Measurements from ENCODE around the gene PLD5. TPM values are rescaled to one million over a fixed set of nuclear protein-coding genes. Genes with fewer than 3 reads are reported as not detected.
"Not testable (repeated sequence)": the region's sequence is repeated elsewhere in the genome, so short reads cannot be mapped to it uniquely, and the experiment has no call there.

PLD5 gene
- total RNA-seq, 1 experiment from 2014 or later: 1.8 TPM

- H3K4me3 ChIP-seq (ENCODE audit: low read depth, low read length); H3K4me1 ChIP-seq; intact Hi-C loops (cut with micrococcal nuclease; ENCODE audit: unreplicated experiment); H3K4me1 Mint-ChIP-seq (ENCODE audit: low read depth, unreplicated experiment); CTCF ChIA-PET; H3K9me3 ChIP-seq; H3K36me3 ChIP-seq (ENCODE audit: control insufficient read depth, insufficient read depth, low read length); H3K4me3 Mint-ChIP-seq (ENCODE audit: unreplicated experiment); H3K36me3 Mint-ChIP-seq (ENCODE audit: insufficient read depth, unreplicated experiment); BruUV-seq (replicated peaks); H3K27me3 ChIP-seq (replicated peaks; ENCODE audit: control insufficient read depth, insufficient read depth, low read length); POLR2A ChIA-PET; H3K27me3 Mint-ChIP-seq (ENCODE audit: insufficient read depth, unreplicated experiment); H3K27ac Mint-ChIP-seq (ENCODE audit: unreplicated experiment): not testable (repeated sequence)
- H3K9me3 Mint-ChIP-seq (ENCODE audit: unreplicated experiment): peaks cover 18% of the 10 kb centered on the region
- DNase-seq: peak in 1 of 2 experiments; percentile 27
Observed at GRCh38 chr1:242321981-242322380, 202.5 kb downstream of the PLD5 start.

- Mint-ChIP-seq H3K27ac (ENCODE audit: unreplicated experiment) (no peak overlapping the region), H3K27me3 (ENCODE audit: insufficient read depth, unreplicated experiment) (no peaks in the 10 kb centered on the region), H3K4me1 (ENCODE audit: low read depth, unreplicated experiment) (no peaks in the 10 kb centered on the region), H3K4me3 (ENCODE audit: unreplicated experiment) (no peak overlapping the region), H3K36me3 (ENCODE audit: insufficient read depth, unreplicated experiment) (no peaks in the 10 kb centered on the region), H3K9me3 (ENCODE audit: unreplicated experiment) (peaks cover 17% of the 10 kb centered on the region)
- intact Hi-C loops (cut with micrococcal nuclease; ENCODE audit: unreplicated experiment): no loop called here
- CTCF ChIA-PET: no interaction called here
- POLR2A ChIA-PET: no interaction called here
- no peaks in the 10 kb centered on the region for H3K36me3 ChIP-seq (ENCODE audit: control insufficient read depth, insufficient read depth, low read length)
- no peak overlapping the region for H3K4me3 ChIP-seq (ENCODE audit: low read depth, low read length)
- no peaks in the 10 kb centered on the region for H3K9me3 ChIP-seq
- BruUV-seq (replicated peaks): no TSS peak
- TF ChIP-seq CTCF (IDR thresholded peaks at IDR 0.05; ENCODE audit: insufficient read depth in 1 of 2, low read depth in 1 of 2, low read length in 1 of 2, severe bottlenecking in 1 of 2, unreplicated experiment in 1 of 2): no peak
- no peak for DNase-seq
- no peaks in the 10 kb centered on the region for H3K4me1 ChIP-seq
- H3K27me3 ChIP-seq (replicated peaks; ENCODE audit: control insufficient read depth, insufficient read depth, low read length): no peaks in the 10 kb centered on the region
Observed at GRCh38 chr1:242318140-242318539, 206.4 kb downstream of the PLD5 start.

- H3K4me3 ChIP-seq (ENCODE audit: low read depth, low read length); H3K36me3 Mint-ChIP-seq (ENCODE audit: insufficient read depth, unreplicated experiment); intact Hi-C loops (cut with micrococcal nuclease; ENCODE audit: unreplicated experiment); H3K9me3 Mint-ChIP-seq (ENCODE audit: unreplicated experiment); H3K27me3 ChIP-seq (replicated peaks; ENCODE audit: control insufficient read depth, insufficient read depth, low read length); H3K27ac Mint-ChIP-seq (ENCODE audit: unreplicated experiment); H3K4me1 ChIP-seq; H3K4me3 Mint-ChIP-seq (ENCODE audit: unreplicated experiment); BruUV-seq (replicated peaks); H3K4me1 Mint-ChIP-seq (ENCODE audit: low read depth, unreplicated experiment); POLR2A ChIA-PET; CTCF ChIA-PET; H3K36me3 ChIP-seq (ENCODE audit: control insufficient read depth, insufficient read depth, low read length); DNase-seq; H3K9me3 ChIP-seq; H3K27me3 Mint-ChIP-seq (ENCODE audit: insufficient read depth, unreplicated experiment): not testable (repeated sequence)
Observed at GRCh38 chr1:242314865-242315264, 209.6 kb downstream of the PLD5 start.

GRCh38 chr1:242314085-242314649, 210.3 kb downstream of the PLD5 start:
- H3K4me1 Mint-ChIP-seq (ENCODE audit: low read depth, unreplicated experiment); DNase-seq; CTCF ChIA-PET; intact Hi-C loops (cut with micrococcal nuclease; ENCODE audit: unreplicated experiment); H3K36me3 Mint-ChIP-seq (ENCODE audit: insufficient read depth, unreplicated experiment); H3K4me3 Mint-ChIP-seq (ENCODE audit: unreplicated experiment); H3K27me3 ChIP-seq (replicated peaks; ENCODE audit: control insufficient read depth, insufficient read depth, low read length); H3K9me3 ChIP-seq; H3K4me1 ChIP-seq; H3K4me3 ChIP-seq (ENCODE audit: low read depth, low read length); H3K9me3 Mint-ChIP-seq (ENCODE audit: unreplicated experiment); BruUV-seq (replicated peaks); H3K27ac Mint-ChIP-seq (ENCODE audit: unreplicated experiment); H3K36me3 ChIP-seq (ENCODE audit: control insufficient read depth, insufficient read depth, low read length); POLR2A ChIA-PET; H3K27me3 Mint-ChIP-seq (ENCODE audit: insufficient read depth, unreplicated experiment): not testable (repeated sequence)

DNA sequence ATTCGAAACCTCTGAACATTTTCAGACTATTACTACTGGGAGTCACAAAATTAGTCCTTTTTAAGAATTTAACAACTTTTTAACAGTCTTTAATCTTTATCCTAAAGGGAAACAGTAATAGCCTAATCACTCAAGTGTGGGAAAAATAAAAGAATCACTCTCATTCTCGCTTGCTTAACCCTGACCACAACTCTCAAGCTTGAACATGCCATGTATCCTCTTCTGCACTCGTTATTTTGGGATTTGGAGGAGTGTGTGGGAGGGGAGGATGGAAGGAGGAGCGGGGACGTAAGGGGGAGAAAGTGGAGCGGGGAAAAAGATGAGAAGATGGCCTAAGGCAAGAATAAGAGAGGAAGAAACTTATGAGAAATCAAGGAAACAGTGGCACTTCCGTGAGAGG, 215.8 kb downstream of the PLD5 start:
- H3K4me3 Mint-ChIP-seq (ENCODE audit: unreplicated experiment); BruUV-seq (replicated peaks); H3K27me3 Mint-ChIP-seq (ENCODE audit: insufficient read depth, unreplicated experiment); H3K4me1 ChIP-seq; intact Hi-C loops (cut with micrococcal nuclease; ENCODE audit: unreplicated experiment); DNase-seq; POLR2A ChIA-PET; H3K27me3 ChIP-seq (replicated peaks; ENCODE audit: control insufficient read depth, insufficient read depth, low read length); CTCF ChIA-PET; H3K27ac Mint-ChIP-seq (ENCODE audit: unreplicated experiment); H3K36me3 Mint-ChIP-seq (ENCODE audit: insufficient read depth, unreplicated experiment); H3K4me1 Mint-ChIP-seq (ENCODE audit: low read depth, unreplicated experiment); H3K4me3 ChIP-seq (ENCODE audit: low read depth, low read length); H3K9me3 ChIP-seq; H3K36me3 ChIP-seq (ENCODE audit: control insufficient read depth, insufficient read depth, low read length); H3K9me3 Mint-ChIP-seq (ENCODE audit: unreplicated experiment): not testable (repeated sequence)

- H3K9me3 Mint-ChIP-seq (ENCODE audit: unreplicated experiment); H3K27me3 ChIP-seq (replicated peaks; ENCODE audit: control insufficient read depth, insufficient read depth, low read length); BruUV-seq (replicated peaks); H3K27ac Mint-ChIP-seq (ENCODE audit: unreplicated experiment); H3K4me3 ChIP-seq (ENCODE audit: low read depth, low read length); H3K4me3 Mint-ChIP-seq (ENCODE audit: unreplicated experiment); H3K36me3 Mint-ChIP-seq (ENCODE audit: insufficient read depth, unreplicated experiment); POLR2A ChIA-PET; intact Hi-C loops (cut with micrococcal nuclease; ENCODE audit: unreplicated experiment); H3K4me1 ChIP-seq; H3K27me3 Mint-ChIP-seq (ENCODE audit: insufficient read depth, unreplicated experiment); H3K36me3 ChIP-seq (ENCODE audit: control insufficient read depth, insufficient read depth, low read length); DNase-seq; H3K9me3 ChIP-seq; H3K4me1 Mint-ChIP-seq (ENCODE audit: low read depth, unreplicated experiment); CTCF ChIA-PET: not testable (repeated sequence)
Observed at GRCh38 chr1:242293781-242294180, 230.7 kb downstream of the PLD5 start.

- H3K36me3 Mint-ChIP-seq (ENCODE audit: insufficient read depth, unreplicated experiment); H3K4me3 Mint-ChIP-seq (ENCODE audit: unreplicated experiment); H3K9me3 ChIP-seq; BruUV-seq (replicated peaks); H3K9me3 Mint-ChIP-seq (ENCODE audit: unreplicated experiment); H3K4me1 ChIP-seq; H3K27me3 ChIP-seq (replicated peaks; ENCODE audit: control insufficient read depth, insufficient read depth, low read length); POLR2A ChIA-PET; H3K27ac Mint-ChIP-seq (ENCODE audit: unreplicated experiment); H3K4me3 ChIP-seq (ENCODE audit: low read depth, low read length); H3K4me1 Mint-ChIP-seq (ENCODE audit: low read depth, unreplicated experiment); H3K27me3 Mint-ChIP-seq (ENCODE audit: insufficient read depth, unreplicated experiment); DNase-seq; CTCF ChIA-PET; H3K36me3 ChIP-seq (ENCODE audit: control insufficient read depth, insufficient read depth, low read length); intact Hi-C loops (cut with micrococcal nuclease; ENCODE audit: unreplicated experiment): not testable (repeated sequence)
Observed at GRCh38 chr1:242288067-242288466, 236.4 kb downstream of the PLD5 start.
